ENCODE data around the gene RPL32. TPM values are rescaled to one million over a fixed set of nuclear protein-coding genes. Genes with fewer than 3 reads are reported as not detected.

RPL32 gene
- polyA plus RNA-seq, 1 donor from 2014 or later, result 1,160 TPM

DNA sequence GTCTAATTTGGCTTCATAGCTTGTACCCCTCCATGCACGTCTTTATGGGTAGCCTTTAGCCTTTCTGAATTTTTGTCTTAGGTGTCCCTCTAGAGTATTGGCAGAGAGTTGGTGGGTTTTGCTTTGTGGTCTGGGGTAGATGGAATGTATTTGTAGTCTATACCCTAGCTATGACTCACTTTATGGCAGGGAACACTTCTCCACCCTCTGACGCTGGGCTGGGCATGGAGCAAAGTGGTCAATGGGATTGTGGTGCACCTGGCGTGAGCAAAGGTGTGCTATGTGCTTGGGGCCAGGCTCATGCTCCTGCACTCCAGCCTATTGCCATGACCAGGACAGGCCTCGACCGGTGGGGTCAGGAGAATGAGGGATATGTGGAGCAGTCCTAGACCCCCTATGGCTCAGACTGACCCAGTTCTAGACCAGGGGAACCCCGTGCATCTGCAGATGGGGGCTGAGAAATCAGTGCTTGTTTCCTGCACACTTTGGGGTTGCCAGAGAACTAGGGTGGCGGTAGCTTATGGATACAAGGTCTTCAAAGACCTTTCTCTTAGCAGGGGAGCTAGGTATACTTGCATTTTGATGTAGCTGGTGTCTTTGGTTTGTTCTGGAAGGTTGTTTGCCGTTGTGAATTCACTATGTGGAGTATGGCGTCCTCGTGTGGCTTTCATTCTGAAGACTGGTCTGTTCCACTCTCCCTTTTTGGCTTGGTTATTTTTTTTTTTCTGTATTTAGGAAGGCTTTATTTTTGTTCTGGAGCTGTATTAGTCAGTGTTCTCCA lies 49.4 kb upstream of the RPL32 start (continued):
- TF ChIP-seq SMC3 (conservative IDR thresholded peaks at IDR 0.05; ENCODE audit: poor library complexity), result no peak
- TF ChIP-seq CTCF (IDR thresholded peaks at IDR 0.05; ENCODE audit: poor library complexity, severe bottlenecking), result no peak

DNA sequence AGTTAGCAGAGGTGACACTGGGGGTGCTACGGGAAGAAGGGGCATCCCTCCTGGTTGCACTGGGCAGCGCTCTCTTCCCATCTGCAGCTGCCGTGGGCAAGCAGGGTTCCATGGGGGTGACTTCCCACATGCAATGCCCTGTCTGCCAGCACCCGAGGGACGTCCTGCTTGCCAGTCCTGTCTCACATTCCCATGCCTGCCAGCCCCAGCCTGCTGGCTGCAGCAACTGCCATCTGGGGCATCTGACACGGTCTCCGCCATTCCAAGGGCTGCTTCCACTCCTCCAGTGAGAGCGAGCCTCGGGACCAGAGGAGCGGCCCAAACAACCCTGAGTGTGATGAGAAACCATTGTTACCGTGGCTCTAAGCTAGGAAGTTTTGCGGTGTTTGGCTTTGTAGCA lies 45.4 kb upstream of the RPL32 start:
- Histone ChIP-seq H3K27me3 (ENCODE audit: insufficient read depth, low read depth, low read length) (no peaks in the 10 kb centered on the region), H3F3A (ENCODE audit: insufficient read depth, low read length, poor library complexity, severe bottlenecking) (no peaks in the 10 kb centered on the region), H3K9me3 (ENCODE audit: low read length) (no peaks in the 10 kb centered on the region), H4K20me1 (ENCODE audit: insufficient read depth) (no peaks in the 10 kb centered on the region), H3K36me3 (ENCODE audit: insufficient read depth, low read length) (no peaks in the 10 kb centered on the region), H3K9ac (ENCODE audit: low read length) (no peak overlapping the region), H3K27ac (ENCODE audit: low read length) (no peak overlapping the region), H3K4me3 (ENCODE audit: low read length) (no peak overlapping the region), H3K4me2 (ENCODE audit: low read length) (no peak overlapping the region), H2AFZ (ENCODE audit: low read depth, low read length) (no peak overlapping the region), H3K79me2 (replicated peaks; ENCODE audit: insufficient read depth, low read length) (no peaks in the 10 kb centered on the region), H3K9me2 (ENCODE audit: insufficient read depth, low read length) (no peaks in the 10 kb centered on the region)
- TF ChIP-seq CTCF (IDR thresholded peaks at IDR 0.05; ENCODE audit: poor library complexity, severe bottlenecking), result no peak
- TF ChIP-seq TAF1 (IDR thresholded peaks at IDR 0.05; ENCODE audit: low read depth), result no peak
- no peak for TF ChIP-seq POLR2AphosphoS5 (IDR thresholded peaks at IDR 0.05)
- no peak for TF ChIP-seq EZH2 (IDR thresholded peaks at IDR 0.05; ENCODE audit: borderline replicate concordance, insufficient read depth, low read length, poor library complexity, severe bottlenecking)
- TF ChIP-seq RAD21 (conservative IDR thresholded peaks at IDR 0.05), result no peak

DNA sequence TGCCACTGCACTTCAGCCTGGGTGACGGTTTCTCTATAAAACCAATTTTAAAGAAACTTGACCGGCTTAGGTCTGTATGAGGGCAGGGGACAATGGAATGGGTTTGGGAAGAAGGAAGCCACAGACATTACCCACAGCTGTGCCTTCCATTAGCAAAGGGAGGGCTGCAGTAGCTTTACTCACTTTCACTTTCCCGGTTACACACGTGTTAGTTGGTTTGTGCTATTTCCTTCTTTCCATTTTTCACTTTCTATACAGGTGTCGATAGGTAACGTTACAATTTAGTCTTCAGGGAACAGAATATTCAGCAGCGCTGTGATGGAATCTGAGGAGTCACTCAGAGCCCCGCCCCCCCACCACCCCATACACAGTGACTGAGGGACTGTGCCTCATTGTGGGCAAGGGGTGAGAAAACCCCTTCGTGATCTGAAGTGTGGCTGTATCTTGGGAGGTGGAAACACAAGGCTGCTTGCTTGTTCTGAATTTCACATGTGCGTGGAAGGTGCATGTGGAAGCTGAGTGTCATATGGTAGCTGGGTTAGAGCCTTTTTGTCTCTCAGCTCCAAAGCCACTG lies 44.8 kb upstream of the RPL32 start:
- Histone ChIP-seq H3K4me3 (ENCODE audit: low read length) (no peak overlapping the region), H4K20me1 (ENCODE audit: insufficient read depth) (no peaks in the 10 kb centered on the region), H3K4me2 (ENCODE audit: low read length) (no peak overlapping the region), H3F3A (ENCODE audit: insufficient read depth, low read length, poor library complexity, severe bottlenecking) (no peaks in the 10 kb centered on the region), H3K36me3 (ENCODE audit: insufficient read depth, low read length) (no peaks in the 10 kb centered on the region), H3K27me3 (ENCODE audit: insufficient read depth, low read depth, low read length) (no peaks in the 10 kb centered on the region), H3K27ac (ENCODE audit: low read length) (no peak overlapping the region), H3K9me2 (ENCODE audit: insufficient read depth, low read length) (no peaks in the 10 kb centered on the region), H2AFZ (ENCODE audit: low read depth, low read length) (no peak overlapping the region), H3K9ac (ENCODE audit: low read length) (no peak overlapping the region), H3K79me2 (replicated peaks; ENCODE audit: insufficient read depth, low read length) (no peaks in the 10 kb centered on the region), H3K9me3 (ENCODE audit: low read length) (no peaks in the 10 kb centered on the region)
- TF ChIP-seq SMC3 (conservative IDR thresholded peaks at IDR 0.05; ENCODE audit: poor library complexity) (no peak), EP300 (conservative IDR thresholded peaks at IDR 0.05; ENCODE audit: poor library complexity, severe bottlenecking) (no peak), TAF1 (IDR thresholded peaks at IDR 0.05; ENCODE audit: low read depth) (no peak)
- TF ChIP-seq, protein P1, sequence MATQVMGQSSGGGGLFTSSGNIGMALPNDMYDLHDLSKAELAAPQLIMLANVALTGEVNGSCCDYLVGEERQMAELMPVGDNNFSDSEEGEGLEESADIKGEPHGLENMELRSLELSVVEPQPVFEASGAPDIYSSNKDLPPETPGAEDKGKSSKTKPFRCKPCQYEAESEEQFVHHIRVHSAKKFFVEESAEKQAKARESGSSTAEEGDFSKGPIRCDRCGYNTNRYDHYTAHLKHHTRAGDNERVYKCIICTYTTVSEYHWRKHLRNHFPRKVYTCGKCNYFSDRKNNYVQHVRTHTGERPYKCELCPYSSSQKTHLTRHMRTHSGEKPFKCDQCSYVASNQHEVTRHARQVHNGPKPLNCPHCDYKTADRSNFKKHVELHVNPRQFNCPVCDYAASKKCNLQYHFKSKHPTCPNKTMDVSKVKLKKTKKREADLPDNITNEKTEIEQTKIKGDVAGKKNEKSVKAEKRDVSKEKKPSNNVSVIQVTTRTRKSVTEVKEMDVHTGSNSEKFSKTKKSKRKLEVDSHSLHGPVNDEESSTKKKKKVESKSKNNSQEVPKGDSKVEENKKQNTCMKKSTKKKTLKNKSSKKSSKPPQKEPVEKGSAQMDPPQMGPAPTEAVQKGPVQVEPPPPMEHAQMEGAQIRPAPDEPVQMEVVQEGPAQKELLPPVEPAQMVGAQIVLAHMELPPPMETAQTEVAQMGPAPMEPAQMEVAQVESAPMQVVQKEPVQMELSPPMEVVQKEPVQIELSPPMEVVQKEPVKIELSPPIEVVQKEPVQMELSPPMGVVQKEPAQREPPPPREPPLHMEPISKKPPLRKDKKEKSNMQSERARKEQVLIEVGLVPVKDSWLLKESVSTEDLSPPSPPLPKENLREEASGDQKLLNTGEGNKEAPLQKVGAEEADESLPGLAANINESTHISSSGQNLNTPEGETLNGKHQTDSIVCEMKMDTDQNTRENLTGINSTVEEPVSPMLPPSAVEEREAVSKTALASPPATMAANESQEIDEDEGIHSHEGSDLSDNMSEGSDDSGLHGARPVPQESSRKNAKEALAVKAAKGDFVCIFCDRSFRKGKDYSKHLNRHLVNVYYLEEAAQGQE (IDR thresholded peaks at IDR 0.05; ENCODE audit: borderline replicate concordance), result no peak
